ENCODE measurements around the gene PDE6D.

Gene PDE6D

GRCh38 chr2:231711677-231712450 is 69.2 kb downstream of the PDE6D start:
- peaks cover 59% of the 10 kb centered on the region for H3K79me2 ChIP-seq (ENCODE audit: low read length)
- peak overlapping the region; percentile 94 for H3K4me3 ChIP-seq (ENCODE audit: low read length)
- H4K20me1 ChIP-seq (ENCODE audit: insufficient read depth, low read length), result peaks cover 42% of the 10 kb centered on the region
- peak overlapping the region; percentile 99 for H3K9ac ChIP-seq (ENCODE audit: low read length)
- H3K4me2 ChIP-seq (ENCODE audit: low read length), result peak overlapping the region; percentile 92
- H3K4me1 ChIP-seq (ENCODE audit: low read length), result peaks cover 22% of the 10 kb centered on the region
- no peaks in the 10 kb centered on the region for H3K9me3 ChIP-seq (ENCODE audit: insufficient read depth, low read length)
- H2AFZ ChIP-seq (ENCODE audit: low read depth, low read length), result no peak overlapping the region
- no peaks in the 10 kb centered on the region for H3K27me3 ChIP-seq (ENCODE audit: low read depth, low read length)
- peak overlapping the region; percentile 90 for H3K27ac ChIP-seq (ENCODE audit: low read length)
- peaks cover 47% of the 10 kb centered on the region for H3K36me3 ChIP-seq (replicated peaks; ENCODE audit: low read depth, low read length)
- TF ChIP-seq EZH2phosphoT487 (IDR thresholded peaks at IDR 0.05; ENCODE audit: low read depth) (no peak), CTCF (IDR thresholded peaks at IDR 0.05; ENCODE audit: low read depth, low read length) (no peak)

- Histone ChIP-seq H3K4me1 (ENCODE audit: low read length) (peaks cover 24% of the 10 kb centered on the region), H3K9me3 (ENCODE audit: insufficient read depth, low read length) (no peaks in the 10 kb centered on the region), H3K4me3 (ENCODE audit: low read length) (peak overlapping the region; percentile 94), H3K79me2 (ENCODE audit: low read length) (peaks cover 67% of the 10 kb centered on the region), H3K27me3 (ENCODE audit: low read depth, low read length) (no peaks in the 10 kb centered on the region), H3K4me2 (ENCODE audit: low read length) (peak overlapping the region; percentile 92), H2AFZ (ENCODE audit: low read depth, low read length) (no peak overlapping the region), H3K36me3 (replicated peaks; ENCODE audit: low read depth, low read length) (peaks cover 47% of the 10 kb centered on the region), H3K9ac (ENCODE audit: low read length) (peak overlapping the region; percentile 99), H3K27ac (ENCODE audit: low read length) (peak overlapping the region; percentile 90), H4K20me1 (ENCODE audit: insufficient read depth, low read length) (peaks cover 42% of the 10 kb centered on the region)
- no peak for TF ChIP-seq EZH2phosphoT487 (IDR thresholded peaks at IDR 0.05; ENCODE audit: low read depth)
- TF ChIP-seq CTCF (IDR thresholded peaks at IDR 0.05; ENCODE audit: low read depth, low read length), result no peak
Measured at GRCh38 chr2:231710799-231711676, 70.0 kb downstream of the PDE6D start.

- Histone ChIP-seq H4K20me1 (ENCODE audit: insufficient read depth, low read length) (peaks cover 42% of the 10 kb centered on the region), H3K27me3 (ENCODE audit: low read depth, low read length) (no peaks in the 10 kb centered on the region), H3K36me3 (replicated peaks; ENCODE audit: low read depth, low read length) (peaks cover 47% of the 10 kb centered on the region), H2AFZ (ENCODE audit: low read depth, low read length) (no peak overlapping the region), H3K9ac (ENCODE audit: low read length) (peak overlapping the region; percentile 99), H3K9me3 (ENCODE audit: insufficient read depth, low read length) (no peaks in the 10 kb centered on the region), H3K4me2 (ENCODE audit: low read length) (peak overlapping the region; percentile 92), H3K4me1 (ENCODE audit: low read length) (peaks cover 29% of the 10 kb centered on the region), H3K4me3 (ENCODE audit: low read length) (peak overlapping the region; percentile 94), H3K27ac (ENCODE audit: low read length) (peak overlapping the region; percentile 90), H3K79me2 (ENCODE audit: low read length) (peaks cover 75% of the 10 kb centered on the region)
- peak; percentile 41 for TF ChIP-seq CTCF (IDR thresholded peaks at IDR 0.05; ENCODE audit: low read depth, low read length)
- no peak for TF ChIP-seq EZH2phosphoT487 (IDR thresholded peaks at IDR 0.05; ENCODE audit: low read depth)
Measured at GRCh38 chr2:231709981-231710798, 70.9 kb downstream of the PDE6D start.

All from OCI-LY3 (cell line).